PFSK-1 (cell line): ENCODE data around the gene EML4.

Source experiments
- FOXP2 ChIP-seq: optimal IDR thresholded peaks from 2 replicates; pipeline ENCODE3; 2011; ENCODE audit warnings: borderline replicate concordance, control low read depth, inconsistent platforms; ENCODE audit not compliant: insufficient read depth; ENCODE audit errors: extremely low read length, extremely low read depth
- POLR2AphosphoS5 ChIP-seq: IDR thresholded peaks from 2 replicates; pipeline ENCODE4 v1.6.1; 2012; ENCODE audit warnings: low read depth, mild to moderate bottlenecking, control low read depth, low read length, moderate library complexity
- SIN3A ChIP-seq: IDR thresholded peaks from 2 replicates; pipeline ENCODE4 v1.6.1; 2012; ENCODE audit warnings: mild to moderate bottlenecking, low read length, moderate library complexity, borderline replicate concordance; ENCODE audit not compliant: insufficient read depth
- TAF1 ChIP-seq: IDR thresholded peaks from 2 replicates; pipeline ENCODE4 v1.6.1; 2012; ENCODE audit warnings: low read length, control low read depth, borderline replicate concordance; ENCODE audit not compliant: insufficient read depth
- TF ChIP-seq, protein P1 (sequence below), 2 experiments: IDR thresholded peaks; 2 replicates each; pipeline versions ENCODE4 v1.6.1 to v1.8.0; 2011 to 2012; ENCODE audit warnings: low read depth in 2 of 2, low read length in 2 of 2, control low read depth in 1 of 2, inconsistent platforms in 1 of 2, mild to moderate bottlenecking in 1 of 2, moderate library complexity in 1 of 2; ENCODE audit not compliant: insufficient read depth in 1 of 2

The EML4 gene

DNA sequence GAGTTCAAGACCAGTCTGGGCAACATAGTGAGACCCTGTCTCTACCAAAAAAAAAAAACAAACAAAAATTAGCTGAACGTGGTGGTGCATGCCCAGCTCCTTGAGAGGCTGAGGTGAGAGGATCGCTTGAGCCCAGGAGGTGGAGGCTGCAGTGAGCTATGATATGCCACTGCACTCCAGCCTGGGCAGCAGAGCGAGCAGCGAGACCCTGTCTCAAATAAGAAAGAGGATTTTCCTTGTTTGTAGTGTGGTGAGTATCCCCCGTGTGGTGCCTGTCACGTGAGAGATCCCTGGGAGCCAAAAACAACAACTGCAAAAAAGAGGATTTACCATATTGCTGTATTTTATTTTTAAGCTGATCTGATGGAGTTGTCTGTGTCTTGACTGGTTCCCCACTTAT is 9.2 kb downstream of the EML4 start:
- no peak for TF ChIP-seq SIN3A
- no peak for TF ChIP-seq POLR2AphosphoS5
- no peak for TF ChIP-seq TAF1
- no peak for TF ChIP-seq FOXP2
- TF ChIP-seq, protein P1, sequence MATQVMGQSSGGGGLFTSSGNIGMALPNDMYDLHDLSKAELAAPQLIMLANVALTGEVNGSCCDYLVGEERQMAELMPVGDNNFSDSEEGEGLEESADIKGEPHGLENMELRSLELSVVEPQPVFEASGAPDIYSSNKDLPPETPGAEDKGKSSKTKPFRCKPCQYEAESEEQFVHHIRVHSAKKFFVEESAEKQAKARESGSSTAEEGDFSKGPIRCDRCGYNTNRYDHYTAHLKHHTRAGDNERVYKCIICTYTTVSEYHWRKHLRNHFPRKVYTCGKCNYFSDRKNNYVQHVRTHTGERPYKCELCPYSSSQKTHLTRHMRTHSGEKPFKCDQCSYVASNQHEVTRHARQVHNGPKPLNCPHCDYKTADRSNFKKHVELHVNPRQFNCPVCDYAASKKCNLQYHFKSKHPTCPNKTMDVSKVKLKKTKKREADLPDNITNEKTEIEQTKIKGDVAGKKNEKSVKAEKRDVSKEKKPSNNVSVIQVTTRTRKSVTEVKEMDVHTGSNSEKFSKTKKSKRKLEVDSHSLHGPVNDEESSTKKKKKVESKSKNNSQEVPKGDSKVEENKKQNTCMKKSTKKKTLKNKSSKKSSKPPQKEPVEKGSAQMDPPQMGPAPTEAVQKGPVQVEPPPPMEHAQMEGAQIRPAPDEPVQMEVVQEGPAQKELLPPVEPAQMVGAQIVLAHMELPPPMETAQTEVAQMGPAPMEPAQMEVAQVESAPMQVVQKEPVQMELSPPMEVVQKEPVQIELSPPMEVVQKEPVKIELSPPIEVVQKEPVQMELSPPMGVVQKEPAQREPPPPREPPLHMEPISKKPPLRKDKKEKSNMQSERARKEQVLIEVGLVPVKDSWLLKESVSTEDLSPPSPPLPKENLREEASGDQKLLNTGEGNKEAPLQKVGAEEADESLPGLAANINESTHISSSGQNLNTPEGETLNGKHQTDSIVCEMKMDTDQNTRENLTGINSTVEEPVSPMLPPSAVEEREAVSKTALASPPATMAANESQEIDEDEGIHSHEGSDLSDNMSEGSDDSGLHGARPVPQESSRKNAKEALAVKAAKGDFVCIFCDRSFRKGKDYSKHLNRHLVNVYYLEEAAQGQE (IDR thresholded peaks at IDR 0.05; ENCODE audit: insufficient read depth in 1 of 2, low read depth in 2 of 2, low read length in 2 of 2): no peak

DNA sequence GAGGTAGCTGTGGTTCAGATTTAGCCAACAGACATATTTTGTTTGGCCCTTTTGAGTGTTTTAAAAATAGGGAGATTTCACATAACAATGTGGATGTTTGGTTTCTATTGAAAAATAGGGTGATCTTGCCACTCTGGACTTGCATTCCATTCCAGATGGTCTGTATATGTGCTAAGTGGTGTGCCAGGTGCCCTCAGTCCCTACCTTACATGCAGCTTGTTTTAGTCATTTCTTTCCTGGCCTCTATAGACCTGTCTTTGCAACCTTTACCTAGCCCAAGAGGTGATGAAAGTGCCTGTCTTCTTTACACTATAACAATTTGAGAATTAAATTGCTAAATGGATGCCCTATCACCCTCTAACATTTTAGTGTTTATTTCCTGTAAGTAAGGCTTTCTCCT is 11.1 kb downstream of the EML4 start:
- TF ChIP-seq SIN3A (no peak), TAF1 (no peak), FOXP2 (no peak)
- TF ChIP-seq, protein P1 (IDR thresholded peaks at IDR 0.05; ENCODE audit: insufficient read depth in 1 of 2, low read depth in 2 of 2, low read length in 2 of 2): no peak

DNA sequence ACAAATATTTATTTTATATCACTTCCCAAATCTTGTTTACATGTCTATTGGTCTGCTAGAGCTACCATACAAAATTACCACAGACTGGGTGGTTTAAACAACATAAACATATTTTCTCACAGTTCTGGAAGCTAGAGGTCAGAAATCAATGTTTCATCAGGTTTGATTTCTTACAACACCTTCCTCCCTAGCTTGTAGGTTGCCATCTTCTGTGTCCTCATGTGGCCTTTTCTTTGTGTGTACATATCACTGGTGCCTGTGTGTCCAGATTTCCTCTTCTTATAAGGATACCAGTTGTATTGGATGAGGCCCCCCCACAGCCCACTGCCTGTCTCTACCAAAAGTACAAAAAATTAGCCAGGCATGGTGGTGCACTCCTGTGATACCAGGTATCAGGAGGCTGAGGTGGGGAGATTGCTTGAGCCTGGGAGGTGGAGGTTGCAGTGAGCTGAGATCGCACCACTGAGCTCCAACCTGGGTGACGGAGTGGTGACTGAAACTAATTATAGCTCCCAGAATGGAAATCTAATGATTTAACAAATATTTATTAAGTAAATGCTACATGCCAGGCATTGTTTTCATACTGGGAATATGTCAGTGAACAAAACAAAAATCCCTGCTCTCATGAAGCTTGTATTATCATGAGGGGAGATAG is 13.6 kb downstream of the EML4 start:
- TF ChIP-seq SIN3A (no peak), POLR2AphosphoS5 (no peak), FOXP2 (no peak), TAF1 (no peak)
- TF ChIP-seq, protein P1 (IDR thresholded peaks at IDR 0.05; ENCODE audit: insufficient read depth in 1 of 2, low read depth in 2 of 2, low read length in 2 of 2): no peak

DNA sequence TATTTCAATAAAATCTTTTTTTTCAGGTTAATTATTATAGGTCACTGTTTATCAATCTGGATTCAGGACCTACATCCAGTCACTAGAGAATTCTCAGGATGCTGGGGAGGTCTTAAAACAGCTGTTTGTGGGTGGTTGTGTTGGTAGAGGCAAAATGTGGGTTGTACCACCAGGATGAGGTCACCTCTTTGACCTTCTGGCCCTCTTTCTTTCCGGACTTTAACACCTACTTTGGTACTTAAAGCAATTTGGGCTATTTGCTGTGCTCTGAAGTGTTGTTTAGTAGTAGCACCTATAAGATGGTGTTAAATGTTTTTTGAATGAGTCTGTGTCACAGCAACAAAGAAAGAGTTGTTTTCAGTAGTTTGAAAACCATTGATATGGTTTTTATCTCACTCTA is 14.6 kb downstream of the EML4 start:
- TF ChIP-seq TAF1 (no peak), SIN3A (no peak), FOXP2 (no peak), POLR2AphosphoS5 (no peak)
- TF ChIP-seq, protein P1 (IDR thresholded peaks at IDR 0.05; ENCODE audit: insufficient read depth in 1 of 2, low read depth in 2 of 2, low read length in 2 of 2): no peak
